HAP-1 (cell line): ENCODE results near the gene CCL24.
"Not testable (repeated sequence)": the region's sequence is repeated elsewhere in the genome, so short reads cannot be mapped to it uniquely, and the experiment has no call there.

Experiments used
- DNase-seq, 2 experiments: peaks; one replicate each; pipeline ENCODE4 v3.0.0-alpha.2; 2016 to 2020; ENCODE audit warnings: low spot score in 2 of 2
- H3K27me3 ChIP-seq: fragments of 250-450 bp; sonication (Bioruptor Pico); 2 replicates; pipeline ENCODE4 v1.5.1; 2020; ENCODE audit warnings: low read depth, mild to moderate bottlenecking, moderate library complexity
- H3K36me3 ChIP-seq: fragments of 250-450 bp; sonication (Bioruptor Pico); replicated peaks from 2 replicates; pipeline ENCODE4 v1.5.1; 2020; ENCODE audit warnings: mild to moderate bottlenecking
- H3K4me1 ChIP-seq: fragments of 250-450 bp; sonication (Bioruptor Pico); 2 replicates; pipeline ENCODE4 v1.5.1; 2020; ENCODE audit warnings: mild to moderate bottlenecking
- H3K4me3 ChIP-seq: fragments of 250-450 bp; sonication (Bioruptor Pico); 2 replicates; pipeline ENCODE4 v1.5.1; 2020; ENCODE audit warnings: mild to moderate bottlenecking, moderate library complexity
- H3K9me3 ChIP-seq: fragments of 250-450 bp; sonication (Bioruptor Pico); 2 replicates; pipeline ENCODE4 v1.5.1; 2020; ENCODE audit warnings: mild to moderate bottlenecking, moderate library complexity
- in situ Hi-C: fragments of 300-500 bp; cut with MboI; formaldehyde crosslinking; loops from 3 replicates; pipeline ENCODE4 v1.14.3; 2020; ENCODE audit warnings: low sequenced_read_pairs, inconsistent platforms, mixed read lengths

Gene CCL24

GRCh38 chr7:75838281-75838930 is 24.8 kb upstream of the CCL24 start:
- H3K36me3 ChIP-seq, DNase-seq, H3K4me3 ChIP-seq, H3K9me3 ChIP-seq, in situ Hi-C loops, H3K4me1 ChIP-seq, H3K27me3 ChIP-seq: not testable (repeated sequence)

- Histone ChIP-seq H3K4me3 (no peak overlapping the region), H3K27me3 (no peaks in the 10 kb centered on the region), H3K9me3 (no peaks in the 10 kb centered on the region), H3K36me3 (no peaks in the 10 kb centered on the region), H3K4me1 (no peaks in the 10 kb centered on the region)
- no peak for DNase-seq
- in situ Hi-C loops, result no loop called here
Observed at GRCh38 chr7:75836798-75837197, 23.2 kb upstream of the CCL24 start.

GRCh38 chr7:75835688-75836285 is 22.2 kb upstream of the CCL24 start:
- H3K4me1 ChIP-seq, result no peaks in the 10 kb centered on the region
- no peaks in the 10 kb centered on the region for H3K9me3 ChIP-seq
- DNase-seq, result no peak
- H3K4me3 ChIP-seq, result no peak overlapping the region
- in situ Hi-C loops, result no loop called here
- no peaks in the 10 kb centered on the region for H3K36me3 ChIP-seq
- H3K27me3 ChIP-seq, result no peaks in the 10 kb centered on the region

- DNase-seq, H3K4me3 ChIP-seq, in situ Hi-C loops, H3K4me1 ChIP-seq, H3K36me3 ChIP-seq, H3K9me3 ChIP-seq, H3K27me3 ChIP-seq: not testable (repeated sequence)
Observed at GRCh38 chr7:75833662-75834061, 20.1 kb upstream of the CCL24 start.

- in situ Hi-C loops, result no loop called here
- DNase-seq, result no peak
- H3K36me3 ChIP-seq, result no peaks in the 10 kb centered on the region
- no peaks in the 10 kb centered on the region for H3K4me1 ChIP-seq
- no peak overlapping the region for H3K4me3 ChIP-seq
- H3K27me3 ChIP-seq, result no peaks in the 10 kb centered on the region
- no peaks in the 10 kb centered on the region for H3K9me3 ChIP-seq
Observed at GRCh38 chr7:75830978-75831377, 17.4 kb upstream of the CCL24 start.

GRCh38 chr7:75829656-75830055 is 16.1 kb upstream of the CCL24 start:
- peak; percentile 4 to 75 for DNase-seq
- in situ Hi-C loops, H3K27me3 ChIP-seq, H3K4me3 ChIP-seq, H3K4me1 ChIP-seq, H3K9me3 ChIP-seq, H3K36me3 ChIP-seq: not testable (repeated sequence)

GRCh38 chr7:75823198-75823910 is 9.7 kb upstream of the CCL24 start:
- H3K4me3 ChIP-seq, result no peak overlapping the region
- in situ Hi-C loops, result no loop called here
- H3K27me3 ChIP-seq, result no peaks in the 10 kb centered on the region
- no peaks in the 10 kb centered on the region for H3K36me3 ChIP-seq
- H3K4me1 ChIP-seq, result no peaks in the 10 kb centered on the region
- DNase-seq, result no peak
- no peaks in the 10 kb centered on the region for H3K9me3 ChIP-seq

GRCh38 chr7:75820688-75821087 is 7.1 kb upstream of the CCL24 start:
- no peaks in the 10 kb centered on the region for H3K9me3 ChIP-seq
- H3K36me3 ChIP-seq, result no peaks in the 10 kb centered on the region
- H3K27me3 ChIP-seq, result peaks cover 7% of the 10 kb centered on the region; the same call in 1 of the 2 replicates
- no peaks in the 10 kb centered on the region for H3K4me1 ChIP-seq
- DNase-seq, result no peak
- in situ Hi-C loops, result no loop called here
- H3K4me3 ChIP-seq, result no peak overlapping the region

- DNase-seq, result no peak
- H3K4me3 ChIP-seq, result no peak overlapping the region
- no peaks in the 10 kb centered on the region for H3K4me1 ChIP-seq
- H3K36me3 ChIP-seq, result no peaks in the 10 kb centered on the region
- H3K27me3 ChIP-seq, result peaks cover 9% of the 10 kb centered on the region; the same call in 1 of the 2 replicates
- in situ Hi-C loops, result no loop called here
- no peaks in the 10 kb centered on the region for H3K9me3 ChIP-seq
Observed at GRCh38 chr7:75819711-75820110, 6.1 kb upstream of the CCL24 start.

- Histone ChIP-seq H3K4me1 (no peaks in the 10 kb centered on the region), H3K27me3 (peaks cover 12% of the 10 kb centered on the region; the same call in 1 of the 2 replicates)
Observed at GRCh38 chr7:75818472-75818871, 4.9 kb upstream of the CCL24 start.

GRCh38 chr7:75817116-75817515 is 3.5 kb upstream of the CCL24 start:
- H3K4me3 ChIP-seq, result no peak overlapping the region
- DNase-seq, result no peak
- in situ Hi-C loops, result no loop called here
- H3K9me3 ChIP-seq, result no peaks in the 10 kb centered on the region
- H3K4me1 ChIP-seq, result no peaks in the 10 kb centered on the region
- peaks cover 12% of the 10 kb centered on the region; the same call in 1 of the 2 replicates for H3K27me3 ChIP-seq
- no peaks in the 10 kb centered on the region for H3K36me3 ChIP-seq

More at GRCh38 chr7:75818472-75818871, 4.9 kb upstream of the CCL24 start:
- in situ Hi-C loops, result no loop called here
- DNase-seq, result no peak
- no peaks in the 10 kb centered on the region for H3K9me3 ChIP-seq
- no peaks in the 10 kb centered on the region for H3K36me3 ChIP-seq
- no peak overlapping the region for H3K4me3 ChIP-seq

- in situ Hi-C loops, result no loop called here
- no peaks in the 10 kb centered on the region for H3K4me1 ChIP-seq
- H3K4me3 ChIP-seq, result no peak overlapping the region
- DNase-seq, result no peak
- no peaks in the 10 kb centered on the region for H3K9me3 ChIP-seq
- H3K27me3 ChIP-seq, result peaks cover 12% of the 10 kb centered on the region; the same call in 1 of the 2 replicates
- no peaks in the 10 kb centered on the region for H3K36me3 ChIP-seq
Observed at GRCh38 chr7:75815418-75816064, 1.9 kb upstream of the CCL24 start.

GRCh38 chr7:75814407-75814947 is 871 bp upstream of the CCL24 start:
- peaks cover 12% of the 10 kb centered on the region; the same call in 1 of the 2 replicates for H3K27me3 ChIP-seq
- no peak for DNase-seq
- in situ Hi-C loops, result no loop called here
- H3K4me3 ChIP-seq, result no peak overlapping the region
- H3K4me1 ChIP-seq, result no peaks in the 10 kb centered on the region
- H3K9me3 ChIP-seq, result no peaks in the 10 kb centered on the region
- no peaks in the 10 kb centered on the region for H3K36me3 ChIP-seq
